WTC11 (cell line): Measurements from ENCODE around the gene PDZK1IP1. TPM values are rescaled to one million over a fixed set of nuclear protein-coding genes. Genes with fewer than 3 reads are reported as not detected.

ENCODE experiments used
- ATAC-seq: fragments of 200-7000 bp; cut with Tn5 transposase; 2 replicates; pipeline ENCODE4 v1.10.0; 2021; ENCODE audit warnings: mild to moderate bottlenecking, moderate library complexity
- CTCF ChIA-PET: fragments of 300-600 bp; sonication (Branson Sonifier 250); formaldehyde crosslinking; loops from one replicate; lab custom pipeline; 2021; ENCODE audit warnings: antibody characterized with exemption; lab: Charles Lee
- POLR2A ChIA-PET: fragments of 350-600 bp; sonication (Branson Sonifier 250); formaldehyde crosslinking; loops from one replicate; lab custom pipeline; 2021; ENCODE audit warnings: antibody characterized with exemption; lab: Charles Lee
- DNase-seq: peaks from one replicate; pipeline ENCODE4 v3.0.0; 2021; ENCODE audit warnings: low spot score
- H3K27ac Mint-ChIP-seq: 2 replicates; pipeline ENCODE4 v1.8.0; 2021; ENCODE audit warnings: mixed read lengths
- H3K27me3 Mint-ChIP-seq: 2 replicates; pipeline ENCODE4 v1.8.0; 2021; ENCODE audit warnings: low read depth, mild to moderate bottlenecking, moderate library complexity, mixed read lengths
- H3K36me3 Mint-ChIP-seq: 2 replicates; pipeline ENCODE4 v1.8.0; 2021; ENCODE audit warnings: mixed read lengths
- H3K4me1 Mint-ChIP-seq: 2 replicates; pipeline ENCODE4 v1.8.0; 2022; ENCODE audit warnings: mixed read lengths
- H3K4me3 Mint-ChIP-seq: 2 replicates; pipeline ENCODE4 v1.8.0; 2021; ENCODE audit warnings: mild to moderate bottlenecking, moderate library complexity, mixed read lengths
- H3K9me3 Mint-ChIP-seq: 2 replicates; pipeline ENCODE4 v1.8.0; 2021; ENCODE audit warnings: mixed read lengths
- AFF4 ChIP-seq: sonication (generic); formaldehyde crosslinking; IDR thresholded peaks from 2 replicates; pipeline ENCODE4 v1.8.1; 2023; ENCODE audit warnings: mild to moderate bottlenecking, missing genetic modification reagents, borderline replicate concordance
- CBFB ChIP-seq: sonication (generic); formaldehyde crosslinking; IDR thresholded peaks from 2 replicates; pipeline ENCODE4 v1.8.1; 2022; ENCODE audit warnings: mild to moderate bottlenecking, low read depth, missing genetic modification reagents
- CREB1 ChIP-seq: sonication (generic); formaldehyde crosslinking; IDR thresholded peaks from 2 replicates; pipeline ENCODE4 v1.8.0; 2023; ENCODE audit warnings: mild to moderate bottlenecking, missing genetic modification reagents
- E2F5 ChIP-seq: sonication (generic); formaldehyde crosslinking; IDR thresholded peaks from 2 replicates; pipeline ENCODE4 v1.8.1; 2022; ENCODE audit warnings: mild to moderate bottlenecking, moderate library complexity, missing genetic modification reagents
- ESRRA ChIP-seq: sonication (generic); formaldehyde crosslinking; IDR thresholded peaks from 2 replicates; pipeline ENCODE4 v1.8.1; 2022; ENCODE audit warnings: mild to moderate bottlenecking, missing genetic modification reagents, borderline replicate concordance
- GTF2I ChIP-seq: fragments of 250-450 bp; sonication (Bioruptor Pico); conservative IDR thresholded peaks from 2 replicates; pipeline ENCODE4 v1.4.0; 2021; ENCODE audit warnings: mild to moderate bottlenecking
- JAZF1 ChIP-seq: fragments of 250-450 bp; sonication (Bioruptor Pico); IDR thresholded peaks from 2 replicates; pipeline ENCODE4 v1.9.0; 2021; ENCODE audit warnings: moderate library complexity, mild to moderate bottlenecking, inconsistent platforms
- NR1H2 ChIP-seq: sonication (generic); formaldehyde crosslinking; IDR thresholded peaks from 2 replicates; pipeline ENCODE4 v1.9.0; 2021; ENCODE audit warnings: mild to moderate bottlenecking, moderate library complexity, missing genetic modification reagents
- NR2C2 ChIP-seq: sonication (generic); formaldehyde crosslinking; IDR thresholded peaks from 2 replicates; pipeline ENCODE4 v1.8.0; 2022; ENCODE audit warnings: mild to moderate bottlenecking, missing genetic modification reagents
- PREB ChIP-seq: sonication (generic); formaldehyde crosslinking; IDR thresholded peaks from 2 replicates; pipeline ENCODE4 v1.8.1; 2022; ENCODE audit warnings: mild to moderate bottlenecking, missing genetic modification reagents, moderate library complexity, borderline replicate concordance
- PRRX2 ChIP-seq: fragments of 250-450 bp; sonication (Bioruptor Pico); IDR thresholded peaks from 2 replicates; pipeline ENCODE4 v1.8.0; 2021; ENCODE audit warnings: mild to moderate bottlenecking
- TEAD1 ChIP-seq: sonication (generic); formaldehyde crosslinking; IDR thresholded peaks from 2 replicates; pipeline ENCODE4 v1.8.0; 2022; ENCODE audit warnings: mild to moderate bottlenecking, missing genetic modification reagents
- ZMAT4 ChIP-seq: fragments of 250-450 bp; sonication (Bioruptor Pico); IDR thresholded peaks from 2 replicates; pipeline ENCODE4 v1.9.0; 2021; ENCODE audit warnings: mild to moderate bottlenecking
- ZNF219 ChIP-seq: sonication (generic); formaldehyde crosslinking; IDR thresholded peaks from 2 replicates; pipeline ENCODE4 v1.8.0; 2023; ENCODE audit warnings: missing genetic modification reagents, mild to moderate bottlenecking, borderline replicate concordance
- ZNF232 ChIP-seq: sonication (generic); formaldehyde crosslinking; IDR thresholded peaks from 2 replicates; pipeline ENCODE4 v1.8.0; 2022; ENCODE audit warnings: mild to moderate bottlenecking, missing genetic modification reagents
- ZNF263 ChIP-seq: sonication (generic); formaldehyde crosslinking; IDR thresholded peaks from 2 replicates; pipeline ENCODE4 v1.8.1; 2022; ENCODE audit warnings: low read depth, mild to moderate bottlenecking, moderate library complexity, missing genetic modification reagents
- ZNF425 ChIP-seq: fragments of 250-450 bp; sonication (Bioruptor Pico); conservative IDR thresholded peaks from 2 replicates; pipeline ENCODE4 v1.9.0; 2021; ENCODE audit warnings: mild to moderate bottlenecking
- total RNA-seq: library from RNA; stranded (reverse); gene quantifications from 3 replicates; pipeline ENCODE4 v1.2.3, GENCODE V29; 2021
- TF ChIP-seq, protein P1 (sequence below): sonication (generic); formaldehyde crosslinking; IDR thresholded peaks from 2 replicates; pipeline ENCODE4 v1.8.0; 2022; ENCODE audit warnings: mild to moderate bottlenecking, missing genetic modification reagents

Gene PDZK1IP1
- total RNA-seq, 1 experiment from 2014 or later: not detected

DNA sequence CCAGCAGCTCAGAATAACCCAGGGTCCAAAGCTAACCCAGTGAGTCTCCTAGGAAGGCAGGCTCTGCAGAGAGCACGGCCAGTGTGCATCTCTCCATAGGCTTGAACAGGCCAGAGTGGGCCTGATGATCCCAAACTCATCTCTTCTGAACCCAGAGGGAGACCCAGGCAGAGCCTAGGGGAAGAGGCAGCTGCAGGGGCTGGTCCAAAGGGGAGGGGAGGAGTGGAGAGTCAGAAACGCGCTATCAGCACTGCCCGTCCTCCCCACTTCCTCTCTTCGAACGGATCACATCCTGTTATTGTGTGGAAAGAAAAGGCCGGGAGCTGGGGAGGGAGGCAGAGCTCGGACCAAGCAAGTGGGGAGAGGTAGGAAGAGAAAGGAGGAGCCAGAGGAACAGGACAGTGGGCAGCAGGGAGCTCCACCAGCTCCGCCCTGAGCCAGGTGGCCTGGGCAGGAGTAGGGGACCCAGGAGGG lies 22.0 kb upstream of the PDZK1IP1 start:
- H3K27ac Mint-ChIP-seq: no peak overlapping the region
- no peak for TF ChIP-seq NR2C2 (CRISPR knock-in tag)
- TF ChIP-seq NR1H2: no peak
- no peak for TF ChIP-seq ZNF263 (CRISPR knock-in tag)
- no peak for TF ChIP-seq PREB (CRISPR knock-in tag)
- TF ChIP-seq GTF2I: no peak
- no peak for TF ChIP-seq AFF4 (CRISPR knock-in tag)
- no peak for TF ChIP-seq TEAD1 (CRISPR knock-in tag)
- TF ChIP-seq ZMAT4 (CRISPR knock-in tag): no peak
- TF ChIP-seq, all 79 proteins: peak for 0
- Mint-ChIP-seq H3K27me3 (peaks cover 49% of the 10 kb centered on the region), H3K4me3 (no peak overlapping the region), H3K9me3 (no peaks in the 10 kb centered on the region), H3K4me1 (peaks cover 36% of the 10 kb centered on the region), H3K36me3 (no peaks in the 10 kb centered on the region)
- ChIA-PET POLR2A (no interaction called here), CTCF (interaction anchor here (0.6 to 1.5 kb wide), 5 partner anchors 15 to 124 kb away, joined by 3 to 13 read pairs (median 3); no protein-coding TSS in a partner anchor)
- ATAC-seq: peak; percentile 7
- no peak for DNase-seq

- H3K4me3 Mint-ChIP-seq: no peak overlapping the region
- no peak overlapping the region for H3K27ac Mint-ChIP-seq
- no peaks in the 10 kb centered on the region for H3K36me3 Mint-ChIP-seq
- H3K4me1 Mint-ChIP-seq: peaks cover 36% of the 10 kb centered on the region
- DNase-seq (no peak), ATAC-seq (no peak)
- H3K27me3 Mint-ChIP-seq: peaks cover 50% of the 10 kb centered on the region
- ChIA-PET CTCF (interaction anchor here (0.5 to 3.3 kb wide), 4 partner anchors 9 to 51 kb away, joined by 3 to 26 read pairs (median 5); no protein-coding TSS in a partner anchor), POLR2A (no interaction called here)
- no peaks in the 10 kb centered on the region for H3K9me3 Mint-ChIP-seq
- TF ChIP-seq AFF4 (CRISPR knock-in tag) (no peak), CBFB (CRISPR knock-in tag) (no peak), ZMAT4 (CRISPR knock-in tag) (no peak), ESRRA (CRISPR knock-in tag) (no peak), ZNF219 (CRISPR knock-in tag) (no peak), JAZF1 (CRISPR knock-in tag) (no peak), CREB1 (CRISPR knock-in tag) (no peak), PRRX2 (CRISPR knock-in tag) (no peak), ZNF425 (no peak), NR2C2 (CRISPR knock-in tag) (no peak), E2F5 (no peak), ZNF232 (CRISPR knock-in tag) (no peak)
- TF ChIP-seq, protein P1, sequence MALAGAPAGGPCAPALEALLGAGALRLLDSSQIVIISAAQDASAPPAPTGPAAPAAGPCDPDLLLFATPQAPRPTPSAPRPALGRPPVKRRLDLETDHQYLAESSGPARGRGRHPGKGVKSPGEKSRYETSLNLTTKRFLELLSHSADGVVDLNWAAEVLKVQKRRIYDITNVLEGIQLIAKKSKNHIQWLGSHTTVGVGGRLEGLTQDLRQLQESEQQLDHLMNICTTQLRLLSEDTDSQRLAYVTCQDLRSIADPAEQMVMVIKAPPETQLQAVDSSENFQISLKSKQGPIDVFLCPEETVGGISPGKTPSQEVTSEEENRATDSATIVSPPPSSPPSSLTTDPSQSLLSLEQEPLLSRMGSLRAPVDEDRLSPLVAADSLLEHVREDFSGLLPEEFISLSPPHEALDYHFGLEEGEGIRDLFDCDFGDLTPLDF (CRISPR knock-in tag): no peak
Measured at GRCh38 chr1:47210666-47211065, 20.8 kb upstream of the PDZK1IP1 start.
